ENCODE measurements around the gene SLCO4C1.
"Not testable (repeated sequence)": the region's sequence is repeated elsewhere in the genome, so short reads cannot be mapped to it uniquely, and the experiment has no call there.

SLCO4C1 gene, protein sequence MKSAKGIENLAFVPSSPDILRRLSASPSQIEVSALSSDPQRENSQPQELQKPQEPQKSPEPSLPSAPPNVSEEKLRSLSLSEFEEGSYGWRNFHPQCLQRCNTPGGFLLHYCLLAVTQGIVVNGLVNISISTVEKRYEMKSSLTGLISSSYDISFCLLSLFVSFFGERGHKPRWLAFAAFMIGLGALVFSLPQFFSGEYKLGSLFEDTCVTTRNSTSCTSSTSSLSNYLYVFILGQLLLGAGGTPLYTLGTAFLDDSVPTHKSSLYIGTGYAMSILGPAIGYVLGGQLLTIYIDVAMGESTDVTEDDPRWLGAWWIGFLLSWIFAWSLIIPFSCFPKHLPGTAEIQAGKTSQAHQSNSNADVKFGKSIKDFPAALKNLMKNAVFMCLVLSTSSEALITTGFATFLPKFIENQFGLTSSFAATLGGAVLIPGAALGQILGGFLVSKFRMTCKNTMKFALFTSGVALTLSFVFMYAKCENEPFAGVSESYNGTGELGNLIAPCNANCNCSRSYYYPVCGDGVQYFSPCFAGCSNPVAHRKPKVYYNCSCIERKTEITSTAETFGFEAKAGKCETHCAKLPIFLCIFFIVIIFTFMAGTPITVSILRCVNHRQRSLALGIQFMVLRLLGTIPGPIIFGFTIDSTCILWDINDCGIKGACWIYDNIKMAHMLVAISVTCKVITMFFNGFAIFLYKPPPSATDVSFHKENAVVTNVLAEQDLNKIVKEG

DNA sequence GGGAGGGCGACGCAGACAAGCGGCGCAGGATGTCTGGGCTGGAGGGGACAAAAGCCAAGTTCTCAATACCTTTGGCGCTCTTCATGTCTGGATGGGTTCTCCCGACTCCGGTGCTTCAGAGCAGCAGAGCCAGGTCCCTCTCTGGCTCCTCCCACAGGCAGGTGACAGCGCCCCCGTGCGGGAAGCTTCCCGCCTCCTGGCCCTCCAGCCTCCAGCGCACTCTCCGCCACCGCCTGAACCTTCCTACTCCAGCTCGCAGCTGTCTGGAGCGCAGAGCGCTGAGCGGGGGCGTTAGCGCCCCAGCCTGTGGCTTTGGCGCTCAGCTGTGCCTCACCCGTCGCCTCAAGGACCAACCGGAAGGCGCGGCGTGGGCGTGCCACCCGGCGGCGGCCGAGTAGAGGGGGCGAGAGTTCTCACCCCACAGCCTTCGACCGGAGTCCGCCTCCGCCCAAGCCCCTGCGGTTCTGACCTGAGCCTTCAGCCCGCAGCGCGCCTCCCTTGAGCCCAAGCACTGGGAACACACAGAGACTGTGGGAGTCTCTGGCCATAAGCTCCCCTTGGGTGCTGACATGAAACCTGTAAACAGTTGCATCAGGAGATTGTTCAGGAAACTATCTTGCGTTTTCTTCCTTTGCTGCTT is at the start of gene SLCO4C1:
SLCO4C1 (minus strand) TSS at position 107 of the 640 bp plus-strand sequence; CDS start at position 85, 22 bp downstream.
- DNase-seq (ENCODE audit: low read depth in 2 of 2) = peak; percentile 33 to 73

DNA sequence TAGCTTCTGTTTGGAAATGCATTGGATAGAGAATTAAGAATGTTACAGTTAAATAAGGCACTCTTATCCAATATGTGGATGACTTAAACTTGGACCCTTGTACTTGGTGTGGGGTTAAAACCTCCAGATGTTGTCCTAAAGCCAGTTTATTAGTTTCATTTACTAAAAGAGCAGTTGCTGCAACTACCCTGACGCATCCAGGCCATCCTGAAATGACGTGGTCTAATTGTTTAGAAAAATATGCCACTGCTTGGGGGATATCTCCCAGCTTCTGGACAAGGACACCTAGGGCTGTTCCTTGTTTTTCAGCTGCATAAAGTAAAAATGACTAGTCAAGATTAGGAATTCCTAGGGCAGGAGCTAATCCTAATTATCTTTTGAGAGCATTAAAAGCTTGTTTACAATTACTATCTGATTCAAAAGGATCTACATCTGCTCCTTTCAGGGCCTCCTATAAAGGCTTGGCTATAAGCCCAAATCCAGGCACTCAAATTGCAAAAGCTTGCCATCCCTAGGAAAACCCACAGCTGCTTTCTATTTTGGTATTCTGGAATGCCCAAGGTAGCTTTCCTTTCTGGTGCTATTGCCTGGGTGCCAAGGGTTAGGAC is 45.7 kb upstream of the SLCO4C1 start:
- DNase-seq (ENCODE audit: low read depth in 2 of 2) = no peak

DNA sequence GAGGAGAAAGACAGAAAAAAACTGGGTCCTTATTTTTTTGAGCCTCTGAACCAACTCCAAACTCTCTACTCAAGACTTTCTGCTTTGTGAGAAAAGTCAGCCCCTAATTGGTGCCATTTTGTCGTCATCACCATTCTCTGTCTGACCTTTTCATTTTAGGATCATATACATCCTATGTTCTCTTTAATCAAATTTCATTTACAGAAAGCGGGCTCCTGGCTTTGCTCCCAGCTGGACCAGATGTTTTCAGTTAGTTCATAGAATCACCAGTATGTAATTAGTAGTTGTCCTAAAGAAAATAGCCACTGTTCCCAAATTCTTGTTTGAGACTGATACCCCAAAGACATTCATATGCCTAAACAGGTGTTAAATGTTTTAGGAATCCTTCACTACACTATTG is 28.6 kb upstream of the SLCO4C1 start:
- no peak for DNase-seq (ENCODE audit: low read depth in 2 of 2)

DNA sequence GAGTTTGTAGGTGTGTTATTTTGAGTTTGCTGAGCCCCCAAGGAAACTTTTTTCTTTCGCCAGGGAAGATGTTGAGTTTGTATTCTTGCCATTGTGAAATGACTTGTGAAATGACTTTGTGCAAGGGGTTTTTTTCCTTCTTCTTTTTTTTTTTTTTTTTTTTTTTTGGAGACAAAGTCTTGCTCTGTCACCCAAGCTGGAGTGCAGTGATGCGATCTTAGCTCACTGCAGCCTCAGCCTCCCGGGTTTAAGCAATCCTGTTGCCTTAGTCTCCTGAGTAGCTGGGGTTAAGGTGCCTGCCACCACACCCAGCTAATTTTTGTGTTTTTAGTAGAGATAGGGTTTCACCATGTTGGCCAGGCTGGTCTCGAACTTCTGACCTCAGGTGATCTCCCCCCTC is 22.7 kb upstream of the SLCO4C1 start:
- not testable (repeated sequence) for DNase-seq (ENCODE audit: low read depth in 2 of 2)

DNA sequence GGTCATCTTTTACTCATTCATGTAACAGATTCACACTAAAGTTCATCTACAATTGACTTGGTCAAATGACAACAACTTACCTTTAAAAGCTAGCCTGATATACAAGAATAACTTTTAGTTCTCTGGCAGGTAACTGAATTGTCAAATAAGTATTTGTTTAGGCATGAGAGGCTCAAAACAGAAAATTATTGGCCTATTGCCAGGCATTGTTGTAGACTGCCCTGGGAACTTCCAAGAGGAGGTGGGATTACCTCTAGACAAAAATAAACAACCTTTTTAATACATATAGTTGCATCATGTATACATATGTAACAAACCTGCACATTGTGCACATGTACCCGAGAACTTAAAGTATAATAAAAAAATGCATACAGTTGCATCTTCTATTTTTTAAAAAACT is 18.2 kb upstream of the SLCO4C1 start:
- no peak for DNase-seq (ENCODE audit: low read depth in 2 of 2)

DNA sequence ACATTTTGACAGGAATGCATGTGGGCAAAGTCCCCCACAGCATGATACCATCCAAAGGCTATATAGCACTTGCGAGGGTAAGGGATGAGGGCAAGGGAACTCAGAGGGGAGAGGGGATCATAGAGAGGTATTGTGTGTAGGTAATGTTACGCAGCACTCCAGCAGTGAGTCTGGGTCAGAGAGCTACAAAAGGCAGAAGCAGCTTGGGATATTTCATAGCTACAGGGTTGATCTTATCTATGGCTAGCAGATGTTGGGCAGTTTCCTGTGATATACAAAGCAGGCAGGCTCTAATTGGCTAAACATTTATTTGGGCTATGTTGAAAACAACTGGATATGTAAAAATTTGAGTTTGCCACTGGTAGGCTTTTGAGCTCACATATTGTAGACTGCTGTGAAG is 17.8 kb upstream of the SLCO4C1 start:
- DNase-seq (ENCODE audit: low read depth in 2 of 2) = no peak

DNA sequence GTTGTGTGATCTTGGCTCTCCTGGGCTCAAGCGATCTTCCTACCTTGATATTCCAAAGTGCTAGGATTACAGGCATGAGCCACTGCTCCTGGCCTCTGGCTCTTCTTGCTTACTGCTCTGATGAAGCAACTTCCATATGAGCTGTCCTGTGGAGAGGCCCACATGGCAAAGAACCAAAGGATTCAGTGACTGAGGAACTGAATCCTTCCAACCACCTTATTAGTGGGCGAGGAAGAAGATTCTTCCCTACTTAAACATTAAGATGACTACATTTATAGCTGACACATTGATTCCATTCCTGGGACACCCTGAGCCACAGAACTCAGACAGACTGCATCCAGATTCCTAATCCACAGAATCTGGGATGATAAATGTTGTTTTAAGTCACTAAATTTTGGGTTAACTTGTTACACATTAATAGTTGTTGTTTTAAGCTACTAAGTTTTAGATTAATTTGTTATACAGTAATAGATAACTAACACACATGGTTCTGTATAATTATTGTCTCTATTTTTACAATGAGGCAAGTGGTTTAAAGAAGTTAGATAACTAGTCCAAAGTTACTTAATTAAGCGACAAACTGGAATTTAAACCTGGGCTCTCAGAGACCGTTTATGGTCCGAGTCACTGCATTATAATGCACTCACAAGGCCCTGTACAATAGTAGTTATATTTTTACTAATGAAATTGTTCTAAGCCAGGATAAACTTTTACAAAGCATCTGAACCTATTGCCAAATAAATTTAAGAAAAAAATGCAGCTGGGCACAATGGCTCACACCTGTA is 16.7 kb upstream of the SLCO4C1 start:
- DNase-seq (ENCODE audit: low read depth in 2 of 2) = no peak

DNA sequence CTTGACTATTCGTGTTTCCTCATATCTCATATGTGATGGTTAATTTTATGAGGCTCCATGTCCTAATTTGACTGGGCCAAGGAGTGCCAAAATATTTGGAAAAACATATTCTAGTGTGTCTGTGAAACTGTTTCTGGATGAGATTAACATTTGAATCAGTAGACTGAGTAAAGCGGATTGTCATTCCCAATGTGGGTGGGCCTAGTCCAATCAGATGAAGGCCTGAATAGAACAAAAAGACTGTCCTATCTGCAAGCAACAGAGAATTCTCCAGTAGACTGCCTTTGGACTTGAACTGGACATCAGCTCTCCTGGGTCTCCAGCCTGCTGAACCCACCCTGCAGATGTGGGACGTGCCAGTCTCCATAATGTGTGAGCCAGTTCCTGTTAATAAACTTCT is 13.5 kb upstream of the SLCO4C1 start:
- no peak for DNase-seq (ENCODE audit: low read depth in 2 of 2)

DNA sequence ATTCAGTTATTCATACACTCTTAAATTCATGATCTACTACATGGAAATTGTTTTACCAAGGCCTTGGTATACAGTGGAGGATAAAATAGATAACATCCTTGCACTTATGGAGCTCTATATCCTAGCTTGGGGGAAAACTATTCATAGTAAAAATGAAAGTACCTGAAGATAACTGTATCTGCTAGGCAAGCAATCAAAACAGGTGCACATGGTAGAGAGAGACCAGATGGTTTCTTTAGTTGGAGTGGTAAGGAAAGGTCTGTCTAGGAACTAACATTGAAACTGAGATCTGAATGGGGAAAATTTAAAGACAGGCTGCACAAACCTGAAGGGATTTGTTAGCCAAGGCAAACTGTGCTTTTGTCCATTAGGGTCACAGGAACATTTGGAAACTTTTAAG is 11.1 kb upstream of the SLCO4C1 start:
- DNase-seq (ENCODE audit: low read depth in 2 of 2) = no peak

DNA sequence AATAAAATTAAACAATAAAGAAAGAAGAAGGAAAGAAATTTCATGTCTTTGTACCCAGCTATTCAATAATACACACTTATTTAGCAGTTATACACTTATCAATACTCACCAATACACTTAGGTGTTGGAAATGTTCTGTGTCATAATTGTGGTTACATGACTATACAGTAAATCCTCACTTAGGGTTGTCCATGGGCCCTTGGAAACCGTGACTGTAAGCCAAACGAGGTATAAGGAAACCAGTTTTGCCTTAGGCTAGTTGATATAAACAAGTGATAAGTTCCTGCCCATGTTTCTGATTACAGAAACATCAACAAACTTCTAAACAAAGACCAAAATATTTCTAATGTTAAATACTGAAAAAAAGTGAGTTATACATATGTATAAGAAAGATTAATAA is 10.0 kb upstream of the SLCO4C1 start:
- no peak for DNase-seq (ENCODE audit: low read depth in 2 of 2)

DNA sequence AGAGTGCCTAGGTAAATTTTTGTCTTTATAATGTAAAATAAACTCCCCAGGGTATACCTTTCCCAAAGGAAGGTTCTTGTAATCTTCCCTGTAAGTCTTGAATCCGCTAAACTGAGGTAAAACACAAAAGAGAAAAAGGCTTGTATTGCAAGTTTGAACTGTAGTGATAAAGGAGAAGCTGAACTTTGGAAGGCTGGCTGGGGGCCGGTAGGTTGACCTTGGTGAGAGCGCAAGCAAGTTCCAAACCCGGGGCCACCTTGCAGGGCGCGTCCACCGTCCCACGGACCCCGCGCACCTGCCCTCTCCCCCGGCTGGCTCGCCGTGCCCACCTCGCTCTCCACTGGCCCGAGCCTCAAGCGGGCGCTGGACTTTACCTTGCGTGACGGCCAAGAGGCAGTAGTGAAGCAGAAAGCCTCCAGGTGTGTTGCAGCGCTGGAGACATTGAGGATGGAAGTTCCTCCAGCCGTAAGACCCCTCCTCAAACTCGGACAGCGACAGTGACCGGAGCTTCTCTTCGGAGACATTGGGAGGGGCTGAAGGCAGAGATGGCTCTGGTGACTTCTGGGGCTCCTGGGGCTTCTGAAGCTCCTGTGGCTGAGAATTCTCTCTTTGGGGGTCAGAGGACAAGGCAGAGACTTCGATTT is 428 bp downstream of the SLCO4C1 start:
- no peak for DNase-seq (ENCODE audit: low read depth in 2 of 2)

DNA sequence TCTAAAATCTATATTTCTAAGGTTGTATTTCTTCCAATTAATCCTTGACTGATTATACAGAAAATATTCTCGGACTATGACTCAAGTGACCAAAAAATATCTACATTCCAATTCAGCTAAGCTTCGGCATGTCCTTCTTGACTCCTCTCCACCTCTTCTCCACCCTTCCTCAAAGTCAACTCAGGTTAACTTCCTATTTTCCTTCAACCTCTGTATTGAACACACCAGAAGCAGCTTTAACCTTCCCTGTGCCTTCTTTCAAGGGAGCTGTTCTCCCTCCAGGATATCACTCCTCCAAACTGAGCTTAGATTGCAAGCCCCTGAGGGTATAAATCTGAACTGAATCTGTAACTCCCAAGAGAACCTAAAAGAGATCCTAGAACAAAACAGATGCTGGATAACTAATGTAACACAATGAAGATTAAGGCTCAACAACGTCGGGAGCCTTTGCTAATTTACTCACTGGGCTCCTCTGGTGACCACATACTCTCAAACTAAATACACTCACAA is 1.1 kb downstream of the SLCO4C1 start:
- DNase-seq (ENCODE audit: low read depth in 2 of 2) = no peak

DNA sequence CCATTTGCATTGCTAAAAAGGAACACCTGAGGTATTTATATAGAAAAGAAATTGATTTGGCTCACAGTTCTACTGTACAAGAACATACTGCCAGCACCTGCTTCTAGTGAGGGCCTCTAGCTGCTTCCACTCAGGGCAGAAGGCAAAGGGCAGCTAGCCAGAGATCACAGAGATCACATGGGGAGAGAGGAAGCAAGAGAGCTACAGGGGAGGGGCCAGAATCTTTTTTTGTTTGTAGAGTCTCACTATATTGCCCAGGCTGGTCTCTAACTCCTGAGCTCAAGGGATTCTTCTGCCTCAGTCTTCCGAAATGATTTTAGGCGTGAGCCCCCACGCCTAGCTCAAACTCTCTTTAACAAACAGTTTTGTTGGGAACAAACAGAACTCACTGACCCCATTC is 6.1 kb downstream of the SLCO4C1 start:
- DNase-seq (ENCODE audit: low read depth in 2 of 2) = no peak

DNA sequence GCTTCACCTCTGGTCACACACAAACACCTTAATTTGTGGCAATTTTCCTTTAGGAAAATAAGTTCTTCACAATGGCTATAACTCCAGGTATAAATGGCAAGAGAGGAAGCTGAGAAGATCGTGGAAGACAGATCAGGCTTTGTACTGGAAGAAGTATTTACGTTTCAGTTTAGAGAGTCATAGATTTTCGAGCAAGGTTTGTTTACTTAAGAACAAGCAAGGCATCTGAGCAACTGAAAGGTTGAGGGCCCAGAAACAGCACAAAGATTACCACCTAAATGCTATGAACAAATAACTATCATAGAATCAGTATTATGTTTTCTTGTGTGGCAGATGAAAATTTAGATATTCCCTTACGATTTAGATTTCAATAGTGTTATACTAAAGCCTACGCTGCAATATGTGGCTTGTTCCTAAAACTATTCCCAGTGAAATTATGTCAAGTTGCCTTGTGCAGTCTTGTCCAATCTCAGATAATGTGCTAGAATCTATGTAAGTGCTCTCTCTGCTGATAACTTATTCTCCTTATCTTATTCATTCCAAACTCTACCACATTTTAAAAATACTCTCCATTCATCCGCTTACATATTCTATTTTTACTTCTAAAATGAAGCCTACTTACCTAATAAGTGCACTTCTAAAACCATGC is 6.7 kb downstream of the SLCO4C1 start:
- no peak for DNase-seq (ENCODE audit: low read depth in 2 of 2)

DNA sequence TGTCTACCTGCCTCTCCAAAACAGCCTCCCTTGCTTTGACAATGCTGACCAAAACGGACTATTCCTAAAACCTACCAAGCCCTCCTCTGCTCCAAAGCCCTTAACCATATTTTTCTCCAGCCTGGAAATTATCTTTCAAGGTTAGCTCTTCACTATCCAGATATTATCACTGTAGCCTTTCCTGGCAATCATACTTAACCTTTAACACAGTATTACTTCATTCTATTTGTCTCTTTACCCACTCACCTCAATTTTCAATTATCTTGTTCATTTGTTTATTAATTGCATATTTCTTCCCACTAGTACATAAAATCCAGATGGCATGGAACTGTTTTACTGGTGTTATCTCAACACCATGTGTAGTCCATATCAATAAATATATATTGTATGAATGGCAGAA is 7.5 kb downstream of the SLCO4C1 start:
- DNase-seq (ENCODE audit: low read depth in 2 of 2) = no peak

DNA sequence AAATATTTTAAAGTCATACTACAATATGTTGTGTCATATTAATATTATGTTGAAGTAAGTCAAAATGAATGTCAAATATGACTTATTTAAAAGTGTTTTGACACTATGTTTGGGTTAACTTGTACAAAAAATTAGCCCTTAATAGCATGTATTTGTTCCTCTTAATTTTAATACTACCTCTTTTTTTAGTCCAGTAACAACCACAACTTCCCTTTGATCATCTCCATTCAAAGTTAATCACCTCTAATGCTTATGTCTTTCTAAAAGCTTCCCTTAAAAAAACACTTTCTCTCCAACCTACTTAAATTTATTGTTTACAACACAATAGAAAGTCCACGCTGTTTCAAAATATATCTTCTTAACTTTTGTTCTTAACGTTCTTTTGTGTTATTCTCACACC is 9.6 kb downstream of the SLCO4C1 start:
- DNase-seq (ENCODE audit: low read depth in 2 of 2) = no peak

DNA sequence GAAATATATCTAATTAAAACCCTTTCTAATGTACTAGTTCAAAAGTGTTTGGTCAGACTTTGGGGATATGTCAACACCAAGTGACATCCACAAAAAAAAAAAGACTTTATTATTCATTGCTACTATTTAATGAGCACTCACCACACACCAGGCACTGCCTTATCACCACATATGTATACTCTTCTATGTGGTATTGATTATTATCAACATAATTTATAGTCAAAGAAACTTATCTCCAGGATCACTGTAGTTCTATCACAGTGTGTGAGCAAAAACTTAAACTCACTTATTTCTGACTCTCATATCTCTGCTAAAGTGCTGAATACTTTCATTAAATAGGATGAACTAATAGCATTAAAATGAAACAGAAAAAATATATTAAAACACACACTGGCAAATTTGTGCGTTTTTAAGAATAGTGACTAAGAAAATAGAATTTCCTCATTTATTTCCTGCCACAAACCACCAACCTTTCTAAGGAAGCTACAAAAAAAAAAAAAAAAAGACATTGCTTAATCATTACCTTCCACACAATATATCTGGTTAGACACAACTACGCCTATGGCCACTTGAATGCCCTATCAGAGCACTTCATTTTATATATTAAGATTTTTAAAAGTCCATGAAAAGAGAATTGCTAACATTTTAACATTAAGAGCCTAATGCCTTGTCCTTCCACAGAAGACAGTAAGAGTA is 12.8 kb downstream of the SLCO4C1 start:
- DNase-seq (ENCODE audit: low read depth in 2 of 2) = no peak

DNA sequence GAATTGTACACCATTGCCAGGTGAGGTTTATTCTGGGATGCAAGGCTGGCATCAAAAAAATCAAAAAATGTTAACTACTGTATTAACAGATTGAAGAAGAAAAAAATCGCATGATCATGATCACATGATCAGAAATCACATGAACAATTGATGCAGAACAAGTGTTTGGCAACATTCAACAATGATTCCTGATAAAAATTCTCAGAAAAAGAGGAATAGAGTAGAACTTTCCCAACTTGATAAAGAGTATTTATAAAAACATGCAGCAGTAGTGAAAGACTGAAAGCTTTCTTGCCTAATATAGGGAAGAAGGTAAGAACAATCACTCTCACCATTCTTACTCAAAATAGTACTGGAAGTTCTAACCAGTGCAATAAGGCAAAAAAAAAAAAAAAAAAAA is 16.4 kb downstream of the SLCO4C1 start:
- no peak for DNase-seq (ENCODE audit: low read depth in 2 of 2)

DNA sequence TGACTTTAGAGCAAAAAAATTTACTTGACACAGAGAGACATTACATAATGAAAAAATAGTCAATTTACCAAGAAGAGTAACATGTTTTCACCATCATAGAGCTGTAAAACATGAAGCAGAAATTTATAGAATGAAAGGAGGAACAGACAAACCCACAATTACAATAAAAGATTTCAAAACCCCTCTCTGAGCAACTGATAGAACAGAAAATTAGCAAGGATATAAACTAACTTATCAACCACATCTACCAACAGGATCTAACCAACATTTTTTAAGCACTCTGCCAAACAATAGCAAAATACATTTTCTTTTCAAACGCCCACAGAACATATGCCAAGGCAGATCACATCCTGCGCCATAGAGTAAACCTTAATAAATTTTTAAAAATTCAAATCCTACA is 17.9 kb downstream of the SLCO4C1 start:
- DNase-seq (ENCODE audit: low read depth in 2 of 2) = no peak

DNA sequence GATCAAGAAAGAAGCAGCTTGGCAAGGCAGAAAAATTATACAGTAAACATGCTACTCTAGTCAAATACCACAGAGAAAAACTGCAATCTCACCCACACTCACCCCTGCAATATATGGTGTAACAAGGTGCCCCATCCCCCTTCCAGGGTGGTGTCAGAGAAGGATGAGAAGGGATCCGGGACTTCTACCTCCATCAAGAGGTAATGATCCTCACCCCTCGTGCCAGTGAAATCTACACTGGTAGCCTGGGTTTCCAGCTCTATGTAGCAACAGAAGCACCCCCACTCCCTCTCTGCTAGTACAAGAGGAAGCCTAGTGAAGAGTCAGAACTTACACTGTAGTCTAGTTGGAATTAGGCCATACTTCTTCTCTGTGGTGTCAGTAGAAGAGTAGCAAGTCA is 18.9 kb downstream of the SLCO4C1 start:
- DNase-seq (ENCODE audit: low read depth in 2 of 2) = no peak

All from stimulated activated CD8-positive, alpha-beta memory T cell treated with anti-CD3 and anti-CD28 coated beads, Interleukin-7, amount 100 ng/mL, for 4 hours (primary cell).